Mucosa of rectum (tissue), 2 donors: ENCODE measurements around the gene DNM2.
"Not testable (repeated sequence)": the region's sequence is repeated elsewhere in the genome, so short reads cannot be mapped to it uniquely, and the experiment has no call there.

Source experiments
- H3K27ac ChIP-seq, 2 donors: one replicate each; pipeline ENCODE4 v1.7.0; 2013; ENCODE audit warnings: inconsistent platforms in 2 of 2, low read depth in 2 of 2, low read length in 2 of 2
- H3K27me3 ChIP-seq, 2 donors: one replicate each; pipeline ENCODE4 v1.7.0; 2013; ENCODE audit warnings: low read length in 2 of 2; ENCODE audit not compliant: control insufficient read depth in 2 of 2, insufficient read depth in 2 of 2
- H3K36me3 ChIP-seq, 2 donors: one replicate each; pipeline ENCODE4 v1.7.0; 2013; ENCODE audit warnings: low read length in 2 of 2; ENCODE audit not compliant: control insufficient read depth in 2 of 2, insufficient read depth in 2 of 2
- H3K4me1 ChIP-seq, 2 donors: one replicate each; pipeline ENCODE4 v1.7.0; 2013; ENCODE audit warnings: low read length in 2 of 2, mild to moderate bottlenecking in 1 of 2; ENCODE audit not compliant: control insufficient read depth in 2 of 2, insufficient read depth in 2 of 2
- H3K4me3 ChIP-seq, 2 donors: one replicate each; pipeline ENCODE4 v1.7.0; 2013; ENCODE audit warnings: low read length in 2 of 2
- H3K9ac ChIP-seq, 2 donors: one replicate each; pipeline ENCODE4 v1.7.0; 2013; ENCODE audit warnings: low read length in 2 of 2, low read depth in 1 of 2, mild to moderate bottlenecking in 1 of 2
- H3K9me3 ChIP-seq, 2 donors: one replicate each; pipeline ENCODE4 v1.7.0; 2013; ENCODE audit warnings: low read length in 2 of 2; ENCODE audit not compliant: control insufficient read depth in 2 of 2
- donor health status: healthy.
- donor health status: Normal muscosa, but diverticular disease.

Gene DNM2

GRCh38 chr19:10858204-10858828 is 140.4 kb downstream of the DNM2 start:
- no peak overlapping the region for H3K27ac ChIP-seq
- no peaks in the 10 kb centered on the region for H3K27me3 ChIP-seq
- H3K9ac ChIP-seq = no peak overlapping the region
- no peak overlapping the region for H3K4me3 ChIP-seq
- H3K36me3 ChIP-seq = no peaks in the 10 kb centered on the region
- H3K4me1 ChIP-seq = no peaks in the 10 kb centered on the region
- H3K9me3 ChIP-seq = no peaks in the 10 kb centered on the region

GRCh38 chr19:10861103-10861651 is 143.3 kb downstream of the DNM2 start:
- H3K4me1 ChIP-seq = peaks cover 0 to 5% of the 10 kb centered on the region in 2 donors
- no peak overlapping the region for H3K9ac ChIP-seq
- H3K4me3 ChIP-seq = no peak overlapping the region
- no peaks in the 10 kb centered on the region for H3K36me3 ChIP-seq
- H3K9me3 ChIP-seq = no peaks in the 10 kb centered on the region
- H3K27ac ChIP-seq = no peak overlapping the region
- no peaks in the 10 kb centered on the region for H3K27me3 ChIP-seq

- Histone ChIP-seq H3K36me3 (no peaks in the 10 kb centered on the region), H3K27me3 (no peaks in the 10 kb centered on the region), H3K4me1 (peaks cover 0 to 5% of the 10 kb centered on the region in 2 donors), H3K27ac (no peak overlapping the region), H3K9me3 (no peaks in the 10 kb centered on the region), H3K4me3 (no peak overlapping the region), H3K9ac (no peak overlapping the region)
Measured at GRCh38 chr19:10862561-10863106, 144.8 kb downstream of the DNM2 start.

- Histone ChIP-seq H3K27me3 (no peaks in the 10 kb centered on the region), H3K9me3 (no peaks in the 10 kb centered on the region), H3K36me3 (no peaks in the 10 kb centered on the region), H3K9ac (no peak overlapping the region), H3K4me1 (peaks cover 0 to 5% of the 10 kb centered on the region in 2 donors), H3K4me3 (no peak overlapping the region), H3K27ac (no peak overlapping the region)
Measured at GRCh38 chr19:10863107-10863717, 145.3 kb downstream of the DNM2 start.

DNA sequence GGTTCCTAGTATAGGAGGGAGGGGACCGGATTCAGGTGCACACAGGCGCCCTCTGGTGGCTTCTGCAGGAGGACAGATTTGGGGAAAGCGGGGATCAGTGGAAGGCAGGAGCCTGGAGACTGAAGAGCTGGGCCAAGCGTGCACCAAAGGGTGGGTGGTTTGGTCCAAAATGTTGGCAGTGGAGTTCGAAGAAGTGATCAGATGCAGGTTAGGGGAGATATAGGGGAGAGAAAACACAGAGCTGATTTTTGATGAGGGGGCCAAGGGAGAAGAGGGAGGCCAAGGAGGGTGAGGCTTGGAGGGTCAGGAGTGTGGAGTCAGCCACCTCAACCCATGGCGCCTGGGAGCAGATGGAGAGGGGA is 146.6 kb downstream of the DNM2 start:
- H3K9me3 ChIP-seq = no peaks in the 10 kb centered on the region
- no peaks in the 10 kb centered on the region for H3K36me3 ChIP-seq
- no peak overlapping the region for H3K27ac ChIP-seq
- no peaks in the 10 kb centered on the region for H3K27me3 ChIP-seq
- H3K4me3 ChIP-seq = no peak overlapping the region
- peaks cover 0 to 5% of the 10 kb centered on the region in 2 donors for H3K4me1 ChIP-seq
- H3K9ac ChIP-seq = peak overlapping the region in 1 of 2 donors; percentile 9

- no peak overlapping the region for H3K9ac ChIP-seq
- H3K4me1 ChIP-seq = peaks cover 2 to 7% of the 10 kb centered on the region in 2 donors
- H3K27ac ChIP-seq = no peak overlapping the region
- no peaks in the 10 kb centered on the region for H3K9me3 ChIP-seq
- H3K4me3 ChIP-seq = no peak overlapping the region
- no peaks in the 10 kb centered on the region for H3K27me3 ChIP-seq
- H3K36me3 ChIP-seq = no peaks in the 10 kb centered on the region
Measured at GRCh38 chr19:10866495-10866894, 148.6 kb downstream of the DNM2 start.

GRCh38 chr19:10868872-10869547 is 151.1 kb downstream of the DNM2 start:
- Histone ChIP-seq H3K36me3 (no peaks in the 10 kb centered on the region), H3K9me3 (no peaks in the 10 kb centered on the region), H3K4me1 (peaks cover 7 to 11% of the 10 kb centered on the region in 2 donors), H3K27me3 (no peaks in the 10 kb centered on the region), H3K4me3 (no peak overlapping the region), H3K9ac (no peak overlapping the region), H3K27ac (no peak overlapping the region)

GRCh38 chr19:10869872-10870311 is 152.0 kb downstream of the DNM2 start:
- peaks cover 3 to 15% of the 10 kb centered on the region in 2 donors for H3K4me1 ChIP-seq
- not testable (repeated sequence) for H3K9me3 ChIP-seq, H3K4me3 ChIP-seq, H3K36me3 ChIP-seq, H3K9ac ChIP-seq, H3K27me3 ChIP-seq, H3K27ac ChIP-seq

DNA sequence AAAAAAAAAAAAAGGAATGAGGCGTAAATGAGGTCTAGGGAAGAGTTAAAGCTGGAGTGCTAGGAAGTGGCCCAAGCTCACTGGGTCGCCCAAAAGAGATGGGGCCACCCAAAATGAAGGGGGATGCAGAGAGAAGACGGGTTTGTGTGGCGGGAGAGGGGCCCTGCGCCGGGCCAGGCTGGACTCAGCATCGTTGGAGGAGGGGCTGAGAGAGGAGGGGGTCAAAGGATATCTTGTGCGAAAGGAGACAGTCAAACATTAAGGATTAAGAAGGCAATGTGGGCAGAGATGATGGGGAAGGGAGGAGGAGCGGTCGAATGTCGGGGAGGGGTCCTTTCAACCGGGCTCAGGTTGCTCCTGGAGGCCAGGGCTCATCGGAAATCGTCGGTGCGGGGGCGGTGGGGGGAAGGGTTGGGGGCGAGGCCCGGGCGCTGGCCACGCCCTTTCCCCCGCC is 152.6 kb downstream of the DNM2 start:
- peak overlapping the region; percentile 63 to 68 for H3K9ac ChIP-seq
- peaks cover 3 to 15% of the 10 kb centered on the region in 2 donors for H3K4me1 ChIP-seq
- H3K4me3 ChIP-seq = peak overlapping the region; percentile 72 to 73
- H3K36me3 ChIP-seq = no peaks in the 10 kb centered on the region
- peak overlapping the region; percentile 70 to 80 for H3K27ac ChIP-seq
- no peaks in the 10 kb centered on the region for H3K27me3 ChIP-seq
- H3K9me3 ChIP-seq = no peaks in the 10 kb centered on the region
